Astrocyte of the hippocampus (primary cell): ENCODE results near the gene FBXL14.
A peak's percentile ranks its signal among the peaks of the same experiment; 100 is the strongest.
"Not testable (repeated sequence)": the region's sequence is repeated elsewhere in the genome, so short reads cannot be mapped to it uniquely, and the experiment has no call there.

Experiments used
- DNase-seq: peaks from one replicate; pipeline ENCODE4 v3.0.0; 2011; ENCODE audit warnings: low read depth, low spot score

Gene FBXL14

GRCh38 chr12:1573960-1574864 lies 20.2 kb downstream of the FBXL14 start:
- DNase-seq: no peak

- no peak for DNase-seq
These were observed 21.6 kb downstream of the FBXL14 start for GRCh38 chr12:1572731-1573130.

- DNase-seq: no peak
These were observed 26.5 kb downstream of the FBXL14 start for GRCh38 chr12:1567852-1568251.

- DNase-seq: no peak
These were observed 27.8 kb downstream of the FBXL14 start for GRCh38 chr12:1566449-1567135.

GRCh38 chr12:1565172-1565571 lies 29.2 kb downstream of the FBXL14 start:
- DNase-seq: no peak

GRCh38 chr12:1564067-1564466 lies 30.3 kb downstream of the FBXL14 start:
- DNase-seq: no peak

- DNase-seq: peak; percentile 82
These were observed 31.5 kb downstream of the FBXL14 start for GRCh38 chr12:1562813-1563407.

GRCh38 chr12:1560704-1561103 lies 33.7 kb downstream of the FBXL14 start:
- DNase-seq: no peak

GRCh38 chr12:1559676-1560091 lies 34.7 kb downstream of the FBXL14 start:
- DNase-seq: no peak

- not testable (repeated sequence) for DNase-seq
These were observed 36.3 kb downstream of the FBXL14 start for GRCh38 chr12:1558108-1558507.

- DNase-seq: no peak
These were observed 40.1 kb downstream of the FBXL14 start for GRCh38 chr12:1553987-1554982.

- no peak for DNase-seq
These were observed 40.8 kb downstream of the FBXL14 start for GRCh38 chr12:1553536-1553935.

GRCh38 chr12:1552911-1553491 lies 41.4 kb downstream of the FBXL14 start:
- peak; percentile 45 for DNase-seq

- DNase-seq: no peak
These were observed 42.2 kb downstream of the FBXL14 start for GRCh38 chr12:1552171-1552570.

- no peak for DNase-seq
These were observed 42.9 kb downstream of the FBXL14 start for GRCh38 chr12:1551496-1551895.

GRCh38 chr12:1546931-1547640 lies 47.3 kb downstream of the FBXL14 start:
- DNase-seq: no peak

GRCh38 chr12:1544996-1545700 lies 49.2 kb downstream of the FBXL14 start:
- no peak for DNase-seq

GRCh38 chr12:1542599-1542998 lies 51.8 kb downstream of the FBXL14 start:
- DNase-seq: no peak

GRCh38 chr12:1540690-1541089 lies 53.7 kb downstream of the FBXL14 start:
- no peak for DNase-seq

- DNase-seq: no peak
These were observed 55.2 kb downstream of the FBXL14 start for GRCh38 chr12:1539135-1539534.
